CD4-positive, alpha-beta T cell treated with Interleukin-21 for 1 hour (primary cell): ENCODE data around the gene FBXL17.
"Not testable (repeated sequence)": the region's sequence is repeated elsewhere in the genome, so short reads cannot be mapped to it uniquely, and the experiment has no call there.

Experiments
- DNase-seq: peaks from one replicate; pipeline ENCODE4 v3.0.0-alpha.2; 2020

FBXL17 gene

GRCh38 chr5:108381954-108382783, at the start of gene FBXL17:
TSS of gene FBXL17 (minus strand) at chr5:108382098.
- DNase-seq = peak; percentile 93

- no peak for DNase-seq
Measured at GRCh38 chr5:108430931-108431608, 49.2 kb upstream of the FBXL17 start.

- no peak for DNase-seq
Measured at GRCh38 chr5:108421713-108422112, 39.8 kb upstream of the FBXL17 start.

GRCh38 chr5:108420755-108421154, 38.9 kb upstream of the FBXL17 start:
- DNase-seq = no peak

GRCh38 chr5:108420158-108420557, 38.3 kb upstream of the FBXL17 start:
- DNase-seq = no peak

GRCh38 chr5:108418197-108418596, 36.3 kb upstream of the FBXL17 start:
- DNase-seq = no peak

- DNase-seq = no peak
Measured at GRCh38 chr5:108417166-108417670, 35.3 kb upstream of the FBXL17 start.

- DNase-seq = no peak
Measured at GRCh38 chr5:108415726-108416125, 33.8 kb upstream of the FBXL17 start.

- no peak for DNase-seq
Measured at GRCh38 chr5:108409786-108410185, 27.9 kb upstream of the FBXL17 start.

GRCh38 chr5:108405201-108405600, 23.3 kb upstream of the FBXL17 start:
- DNase-seq = not testable (repeated sequence)

GRCh38 chr5:108398964-108399363, 17.1 kb upstream of the FBXL17 start:
- no peak for DNase-seq

GRCh38 chr5:108396837-108397236, 14.9 kb upstream of the FBXL17 start:
- DNase-seq = not testable (repeated sequence)

- no peak for DNase-seq
Measured at GRCh38 chr5:108387758-108388157, 5.9 kb upstream of the FBXL17 start.

- DNase-seq = no peak
Measured at GRCh38 chr5:108386345-108387061, 4.6 kb upstream of the FBXL17 start.

- DNase-seq = no peak
Measured at GRCh38 chr5:108384741-108385140, 2.8 kb upstream of the FBXL17 start.

- DNase-seq = peak; percentile 50
Measured at GRCh38 chr5:108382784-108383330, 959 bp upstream of the FBXL17 start.

- DNase-seq = peak; percentile 78
Measured at GRCh38 chr5:108381350-108381953, 446 bp downstream of the FBXL17 start.

GRCh38 chr5:108380531-108381349, 1.2 kb downstream of the FBXL17 start:
- DNase-seq = peak; percentile 64

- DNase-seq = peak; percentile 4
Measured at GRCh38 chr5:108379722-108380530, 2.0 kb downstream of the FBXL17 start.

- DNase-seq = no peak
Measured at GRCh38 chr5:108375768-108376167, 6.1 kb downstream of the FBXL17 start.

- no peak for DNase-seq
Measured at GRCh38 chr5:108373426-108373825, 8.5 kb downstream of the FBXL17 start.
